SK-N-SH (cell line): Measurements from ENCODE around the gene B4GALNT3. TPM values are rescaled to one million over a fixed set of nuclear protein-coding genes. Genes with fewer than 3 reads are reported as not detected.
"Not testable (repeated sequence)": the region's sequence is repeated elsewhere in the genome, so short reads cannot be mapped to it uniquely, and the experiment has no call there.

Experiments used
- CTCF ChIA-PET: fragments of 300-600, 350-600 bp; formaldehyde crosslinking; extraction: SDS; loops from one replicate; lab custom pipeline; 2021; lab: Yijun Ruan, JAX
- POLR2A ChIA-PET: fragments of 350-600 bp; sonication (Branson Sonifier 250); formaldehyde crosslinking; extraction: SDS; loops from one replicate; lab custom pipeline; 2020; ENCODE audit warnings: antibody characterized with exemption, inconsistent platforms; lab: Yijun Ruan, JAX
- DNase-seq: peaks from one replicate; pipeline ENCODE4 v3.0.0; 2012
- H2AFZ ChIP-seq: fragments of 200-600 bp; sonication (generic); 2 replicates; pipeline ENCODE4 v1.8.1; 2016; ENCODE audit warnings: antibody characterized with exemption, mild to moderate bottlenecking, low read depth
- H3F3A ChIP-seq: fragments of 200-600 bp; sonication (generic); replicated peaks from 2 replicates; pipeline ENCODE3; 2016; ENCODE audit warnings: antibody characterized with exemption, mild to moderate bottlenecking; ENCODE audit not compliant: insufficient read depth
- H3K27ac ChIP-seq, 2 experiments: fragments of 200-500 bp in 1 of 2; fragments of 200-600 bp in 1 of 2; sonication (Bioruptor generic) in 1 of 2; sonication (generic), shearing (Covaris generic) in 1 of 2; 2 replicates each; pipeline versions ENCODE4 v1.5.1 to v1.6.1; 2014 to 2016; ENCODE audit warnings: low read depth in 2 of 2, inconsistent platforms in 1 of 2, low read length in 1 of 2, mild to moderate bottlenecking in 1 of 2, mixed read lengths in 1 of 2
- H3K27me3 ChIP-seq: fragments of 200-600 bp; sonication (generic), shearing (Covaris generic); 2 replicates; pipeline ENCODE4 v1.6.1; 2016; ENCODE audit warnings: mixed run types; ENCODE audit not compliant: insufficient read depth
- H3K36me3 ChIP-seq, 2 experiments: fragments of 200-500 bp in 1 of 2; fragments of 200-600 bp in 1 of 2; sonication (Bioruptor generic) in 1 of 2; sonication (generic) in 1 of 2; replicated peaks in 1 of 2; 2 replicates each; pipeline versions ENCODE3 to v1.5.1; 2014 to 2016; ENCODE audit warnings: low read length in 1 of 2, mild to moderate bottlenecking in 1 of 2; ENCODE audit not compliant: insufficient read depth in 2 of 2, control insufficient read depth in 1 of 2
- H3K4me1 ChIP-seq, 2 experiments: fragments of 200-500 bp in 1 of 2; fragments of 200-600 bp in 1 of 2; sonication (Bioruptor generic) in 1 of 2; sonication (generic), shearing (Covaris generic) in 1 of 2; 2 replicates each; pipeline versions ENCODE4 v1.5.1 to v1.6.1; 2014 to 2016; ENCODE audit warnings: low read depth in 1 of 2, low read length in 1 of 2, mixed run types in 1 of 2; ENCODE audit not compliant: insufficient read depth in 2 of 2, control insufficient read depth in 1 of 2
- H3K4me2 ChIP-seq: fragments of 200-600 bp; sonication (generic), shearing (Covaris generic); 2 replicates; pipeline ENCODE4 v1.6.1; 2017; ENCODE audit warnings: mixed run types
- H3K4me3 ChIP-seq, 2 experiments: fragments of 200-500 bp in 1 of 2; fragments of 200-600 bp in 1 of 2; sonication (Bioruptor generic) in 1 of 2; sonication (generic), shearing (Covaris generic) in 1 of 2; 2 replicates each; pipeline versions ENCODE4 v1.5.1 to v1.8.1; 2014 to 2016; ENCODE audit warnings: low read depth in 2 of 2, inconsistent platforms in 1 of 2, low read length in 1 of 2, mild to moderate bottlenecking in 1 of 2, mixed read lengths in 1 of 2, moderate library complexity in 1 of 2
- H3K79me2 ChIP-seq: fragments of 200-600 bp; sonication (generic); 2 replicates; pipeline ENCODE4 v1.8.1; 2017; ENCODE audit warnings: mild to moderate bottlenecking; ENCODE audit not compliant: insufficient read depth
- H3K9ac ChIP-seq: fragments of 200-600 bp; sonication (generic); 2 replicates; pipeline ENCODE4 v1.6.1; 2017; ENCODE audit warnings: mixed run types
- H3K9me2 ChIP-seq: fragments of 200-600 bp; sonication (generic); 2 replicates; pipeline ENCODE4 v1.6.1; 2017; ENCODE audit warnings: mixed run types
- H3K9me3 ChIP-seq: fragments of 200-600 bp; sonication (generic); 2 replicates; pipeline ENCODE4 v1.6.1; 2017; ENCODE audit warnings: mixed run types, mild to moderate bottlenecking, moderate library complexity
- H4K20me1 ChIP-seq: fragments of 200-600 bp; sonication (generic); 2 replicates; pipeline ENCODE4 v1.6.1; 2017; ENCODE audit warnings: mild to moderate bottlenecking, mixed run types; ENCODE audit not compliant: insufficient read depth
- CHD2 ChIP-seq: fragments of 150-350 bp; IDR thresholded peaks from 2 replicates; pipeline ENCODE4 v1.6.1; 2018; ENCODE audit warnings: low read length; ENCODE audit not compliant: partially characterized antibody
- CTCF ChIP-seq: fragments of 200-600 bp; sonication (generic); IDR thresholded peaks from 2 replicates; pipeline ENCODE4 v1.6.1; 2017; ENCODE audit warnings: antibody characterized with exemption, mild to moderate bottlenecking, moderate library complexity
- ELF1 ChIP-seq: IDR thresholded peaks from 2 replicates; pipeline ENCODE4 v1.4.0; 2012
- FOXM1 ChIP-seq: IDR thresholded peaks from 2 replicates; pipeline ENCODE4 v1.4.0; 2012; ENCODE audit warnings: low read depth, mild to moderate bottlenecking
- JUND ChIP-seq: IDR thresholded peaks from 2 replicates; pipeline ENCODE4 v1.4.0; 2012
- NRF1 ChIP-seq: IDR thresholded peaks from 2 replicates; pipeline ENCODE4 v1.6.1; 2012; ENCODE audit warnings: low read depth, mild to moderate bottlenecking, low read length
- PBX3 ChIP-seq: IDR thresholded peaks from 2 replicates; pipeline ENCODE4; 2012
- RAD21 ChIP-seq: IDR thresholded peaks from 2 replicates; pipeline ENCODE4 v1.6.1; 2012; ENCODE audit warnings: mild to moderate bottlenecking, low read length
- SIN3A ChIP-seq: IDR thresholded peaks from 2 replicates; pipeline ENCODE4 v1.6.1; 2012; ENCODE audit warnings: low read depth, mild to moderate bottlenecking, low read length, moderate library complexity, borderline replicate concordance
- YY1 ChIP-seq: IDR thresholded peaks from 2 replicates; pipeline ENCODE4 v1.4.0; 2012; ENCODE audit warnings: low read depth, mild to moderate bottlenecking
- ZBTB33 ChIP-seq: IDR thresholded peaks from 2 replicates; pipeline ENCODE4 v1.4.0; 2012; ENCODE audit warnings: low read depth, borderline replicate concordance
- WGBS: methylation state at CpG from one replicate; pipeline ENCODE4 v1.1.6; 2017; ENCODE audit warnings: low lambda C conversion rate; 5-methylcytosine and 5-hydroxymethylcytosine counted together
- polyA plus RNA-seq, 3 experiments: library from polyadenylated mRNA; depleted of rRNA; stranded (reverse); fragments of >200 nt; gene quantifications; 2 replicates each; pipeline ENCODE4 v1.2.3, GENCODE V29; 2012

The B4GALNT3 gene
- polyA plus RNA-seq, 1 of the 3 experiments (the other 2 are of a cell fraction): 0.53 TPM

GRCh38 chr12:422526-422925, 37.2 kb upstream of the B4GALNT3 start:
- DNase-seq: no peak
- H3K4me1 ChIP-seq: no peaks in the 10 kb centered on the region
- H3K27me3 ChIP-seq: no peaks in the 10 kb centered on the region
- no peak overlapping the region for H3K4me2 ChIP-seq
- H2AFZ ChIP-seq: no peak overlapping the region
- no peak for TF ChIP-seq CHD2
- no peak for TF ChIP-seq ELF1
- TF ChIP-seq YY1: no peak
- no peak for TF ChIP-seq SIN3A
- no peak for TF ChIP-seq RAD21
- no peak for TF ChIP-seq PBX3
- TF ChIP-seq CTCF: no peak
- TF ChIP-seq JUND: no peak
- TF ChIP-seq NRF1: no peak
- no peak for TF ChIP-seq FOXM1
- TF ChIP-seq ZBTB33: no peak
- no peak overlapping the region for H3K4me3 ChIP-seq
- WGBS: 97% methylated on average over 3 of the region's 3 CpGs
- ChIA-PET CTCF (no interaction called here), POLR2A (no interaction called here)
- H3K9me2 ChIP-seq: no peaks in the 10 kb centered on the region
- no peaks in the 10 kb centered on the region for H4K20me1 ChIP-seq
- H3K36me3 ChIP-seq: peaks cover 12 to 22% of the 10 kb centered on the region in 2 experiments
- no peak overlapping the region for H3K27ac ChIP-seq
- H3K9me3 ChIP-seq: no peaks in the 10 kb centered on the region
- H3F3A ChIP-seq: no peaks in the 10 kb centered on the region
- H3K79me2 ChIP-seq: no peaks in the 10 kb centered on the region
- no peak overlapping the region for H3K9ac ChIP-seq

GRCh38 chr12:435737-436136, 24.0 kb upstream of the B4GALNT3 start:
- H3K4me3 ChIP-seq, H3K9ac ChIP-seq, H3K9me3 ChIP-seq, H2AFZ ChIP-seq, H3K4me2 ChIP-seq, H3K4me1 ChIP-seq, POLR2A ChIA-PET, DNase-seq, H4K20me1 ChIP-seq, H3K9me2 ChIP-seq, H3K27ac ChIP-seq, H3K27me3 ChIP-seq, H3F3A ChIP-seq, H3K79me2 ChIP-seq: not testable (repeated sequence)
- 75% methylated on average over 2 of the region's 2 CpGs for WGBS
- peaks cover 33 to 34% of the 10 kb centered on the region in 2 experiments for H3K36me3 ChIP-seq
- CTCF ChIA-PET: interaction anchor here (1.2 to 1.6 kb wide), 2 partner anchors 17 to 111 kb away, joined by 4 to 7 read pairs; no protein-coding TSS in a partner anchor
